Left ventricle myocardium inferior (tissue), 1 donor: ENCODE data around the gene WWP2. TPM values are rescaled to one million over a fixed set of nuclear protein-coding genes. Genes with fewer than 3 reads are reported as not detected.
"Not testable (repeated sequence)": the region's sequence is repeated elsewhere in the genome, so short reads cannot be mapped to it uniquely, and the experiment has no call there.

Experiments used
- DNase-seq: peaks from one replicate; pipeline ENCODE4 v3.0.0-alpha.2; 2020
- H3K27ac ChIP-seq: fragments of 200-600 bp; replicated peaks from 2 replicates; pipeline ENCODE4 v1.8.0; 2021
- H3K27me3 ChIP-seq: fragments of 200-600 bp; 2 replicates; pipeline ENCODE4 v1.8.0; 2021; ENCODE audit warnings: low read depth
- H3K36me3 ChIP-seq: fragments of 200-600 bp; 2 replicates; pipeline ENCODE4 v1.8.0; 2021
- H3K4me1 ChIP-seq: fragments of 200-600 bp; 2 replicates; pipeline ENCODE4 v1.8.0; 2021
- H3K4me3 ChIP-seq: fragments of 200-600 bp; 2 replicates; pipeline ENCODE4 v1.8.0; 2021; ENCODE audit warnings: mild to moderate bottlenecking, moderate library complexity
- H3K9me3 ChIP-seq: fragments of 200-600 bp; replicated peaks from 2 replicates; pipeline ENCODE4 v1.8.0; 2021
- intact Hi-C: fragments of 100-400 bp; cut with micrococcal nuclease; formaldehyde crosslinking; loops from one replicate; pipeline ENCODE4 v1.11.0; 2022
- total RNA-seq: library from RNA; stranded (reverse); fragmentation: NEBNext Ultra II Directional; extraction: Animal tissue kit (Norgen Biotek cat#: 25700); gene quantifications from one replicate; pipeline ENCODE4 v1.2.1, GENCODE V29; 2021
- TF ChIP-seq, protein P1 (sequence below): fragments of 200-600 bp; IDR thresholded peaks from 2 replicates; pipeline ENCODE4 v1.8.0; 2021; ENCODE audit warnings: antibody characterized with exemption, mild to moderate bottlenecking, borderline replicate concordance
- donor health status: DM: no; HTN: yes; CAD: no; lungs with severe emphysema.

Gene WWP2
- total RNA-seq, 1 donor from 2014 or later, result 21.3 TPM

DNA sequence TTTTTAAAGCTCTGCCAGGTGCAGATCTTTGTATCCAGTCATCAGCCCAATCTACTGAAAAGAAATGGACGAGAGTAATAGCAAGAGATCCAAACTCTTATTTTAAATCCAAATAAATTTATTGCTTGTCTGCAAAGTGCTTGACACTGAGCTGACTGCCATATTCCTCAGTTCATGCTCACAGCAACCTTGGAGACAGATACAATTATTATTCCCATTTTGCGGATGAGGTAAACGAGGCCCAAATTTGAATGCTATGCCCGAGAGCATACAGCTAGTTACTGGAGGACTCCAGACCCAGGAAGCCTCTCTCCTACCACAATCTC lies 8.0 kb upstream of the WWP2 start:
- H3K4me3 ChIP-seq, result peak overlapping the region; percentile 93
- no peaks in the 10 kb centered on the region for H3K9me3 ChIP-seq
- TF ChIP-seq, protein P1, sequence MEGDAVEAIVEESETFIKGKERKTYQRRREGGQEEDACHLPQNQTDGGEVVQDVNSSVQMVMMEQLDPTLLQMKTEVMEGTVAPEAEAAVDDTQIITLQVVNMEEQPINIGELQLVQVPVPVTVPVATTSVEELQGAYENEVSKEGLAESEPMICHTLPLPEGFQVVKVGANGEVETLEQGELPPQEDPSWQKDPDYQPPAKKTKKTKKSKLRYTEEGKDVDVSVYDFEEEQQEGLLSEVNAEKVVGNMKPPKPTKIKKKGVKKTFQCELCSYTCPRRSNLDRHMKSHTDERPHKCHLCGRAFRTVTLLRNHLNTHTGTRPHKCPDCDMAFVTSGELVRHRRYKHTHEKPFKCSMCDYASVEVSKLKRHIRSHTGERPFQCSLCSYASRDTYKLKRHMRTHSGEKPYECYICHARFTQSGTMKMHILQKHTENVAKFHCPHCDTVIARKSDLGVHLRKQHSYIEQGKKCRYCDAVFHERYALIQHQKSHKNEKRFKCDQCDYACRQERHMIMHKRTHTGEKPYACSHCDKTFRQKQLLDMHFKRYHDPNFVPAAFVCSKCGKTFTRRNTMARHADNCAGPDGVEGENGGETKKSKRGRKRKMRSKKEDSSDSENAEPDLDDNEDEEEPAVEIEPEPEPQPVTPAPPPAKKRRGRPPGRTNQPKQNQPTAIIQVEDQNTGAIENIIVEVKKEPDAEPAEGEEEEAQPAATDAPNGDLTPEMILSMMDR, result no peak
- DNase-seq, result no peak
- H3K27me3 ChIP-seq, result no peaks in the 10 kb centered on the region
- H3K4me1 ChIP-seq, result peaks cover 23% of the 10 kb centered on the region
- peaks cover 36% of the 10 kb centered on the region for H3K36me3 ChIP-seq
- peak overlapping the region; percentile 79 for H3K27ac ChIP-seq
- intact Hi-C loops, result loop anchor here (5.0 kb wide), 1 partner anchor 42 kb away; no protein-coding TSS in a partner anchor

DNA sequence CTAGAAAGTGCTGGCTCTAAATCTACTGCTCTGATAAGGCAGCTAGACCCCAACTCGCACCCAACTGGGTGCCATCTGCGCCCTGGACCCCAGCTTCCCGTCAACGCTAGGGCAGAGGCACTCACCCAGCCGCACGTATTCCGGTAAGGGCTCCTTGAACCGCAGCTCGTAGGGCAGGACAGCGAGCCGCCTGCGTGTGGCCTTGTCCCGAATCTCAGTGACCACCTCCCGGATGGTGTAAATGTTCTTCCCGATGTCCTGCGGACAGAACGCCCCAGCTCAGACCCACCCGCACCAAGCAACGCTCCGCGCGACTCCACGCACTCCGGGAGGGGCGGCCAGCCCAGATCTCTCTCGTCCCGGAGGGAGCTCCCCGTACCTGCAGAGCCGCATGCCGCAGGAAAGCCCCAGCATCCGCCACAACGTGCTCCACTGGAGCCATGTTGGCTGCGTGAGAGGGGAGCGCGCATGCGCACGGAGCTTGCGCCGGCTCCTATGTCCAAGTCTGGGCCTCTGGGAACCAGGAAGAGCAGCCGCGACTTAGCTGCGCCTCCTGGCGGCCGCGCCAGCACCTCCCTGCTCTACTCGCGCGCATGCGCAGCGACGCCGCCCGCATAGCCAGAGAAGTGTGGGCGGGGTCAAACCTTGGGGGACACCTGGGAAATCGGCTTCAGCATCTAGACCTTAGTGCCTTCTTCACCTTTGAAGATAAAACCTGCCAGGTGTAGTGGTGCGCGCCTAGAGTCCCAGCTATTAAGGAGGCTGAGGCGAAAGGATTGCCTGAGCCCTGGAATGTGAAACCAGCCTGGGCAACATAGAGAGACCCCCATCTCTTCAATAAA lies 7.4 kb upstream of the WWP2 start, which contains the start of gene NOB1:
NOB1 (minus strand) TSS at position 458 of the 842 bp plus-strand sequence; CDS start at position 442, 16 bp downstream.
- peak within 1 kb of the TSS; percentile 93 for H3K4me3 ChIP-seq
- peaks cover 31% of the 10 kb centered on the region for H3K36me3 ChIP-seq
- peaks cover 23% of the 10 kb centered on the region for H3K4me1 ChIP-seq
- H3K9me3 ChIP-seq, result no peaks in the 10 kb centered on the region
- TF ChIP-seq, protein P1, result peak; percentile 98
- peak; percentile 95 for DNase-seq
- H3K27ac ChIP-seq, result peak within 1 kb of the TSS; percentile 79
- no peaks in the 10 kb centered on the region for H3K27me3 ChIP-seq
- intact Hi-C loops, result loop anchor here (5.0 kb wide), 1 partner anchor 42 kb away; no protein-coding TSS in a partner anchor

DNA sequence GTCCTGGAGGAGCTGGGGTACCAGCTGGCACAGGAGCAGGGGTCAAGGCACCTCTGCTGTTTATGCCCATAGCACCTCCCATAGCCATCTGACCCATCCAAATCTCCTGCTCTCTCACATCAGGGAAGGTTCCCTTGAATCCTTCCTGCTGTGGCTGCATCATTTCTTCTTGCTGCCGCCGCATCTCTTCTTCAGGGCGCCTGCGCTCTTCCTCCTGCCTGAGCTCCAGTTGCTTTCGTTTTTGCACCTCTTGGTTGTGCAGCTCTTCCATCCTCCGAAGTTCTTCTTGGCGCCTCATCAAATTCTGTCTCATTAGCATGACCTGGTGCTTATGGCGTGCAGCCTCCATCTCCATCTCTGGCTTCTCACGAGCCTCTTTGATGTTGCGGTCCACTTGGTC lies 5.4 kb upstream of the WWP2 start:
- no peak for DNase-seq
- TF ChIP-seq, protein P1, result no peak
- no peaks in the 10 kb centered on the region for H3K27me3 ChIP-seq
- H3K27ac ChIP-seq, result no peak overlapping the region
- no peak overlapping the region for H3K4me3 ChIP-seq
- peaks cover 26% of the 10 kb centered on the region for H3K4me1 ChIP-seq
- intact Hi-C loops, result no loop called here
- no peaks in the 10 kb centered on the region for H3K9me3 ChIP-seq
- peaks cover 10% of the 10 kb centered on the region for H3K36me3 ChIP-seq

DNA sequence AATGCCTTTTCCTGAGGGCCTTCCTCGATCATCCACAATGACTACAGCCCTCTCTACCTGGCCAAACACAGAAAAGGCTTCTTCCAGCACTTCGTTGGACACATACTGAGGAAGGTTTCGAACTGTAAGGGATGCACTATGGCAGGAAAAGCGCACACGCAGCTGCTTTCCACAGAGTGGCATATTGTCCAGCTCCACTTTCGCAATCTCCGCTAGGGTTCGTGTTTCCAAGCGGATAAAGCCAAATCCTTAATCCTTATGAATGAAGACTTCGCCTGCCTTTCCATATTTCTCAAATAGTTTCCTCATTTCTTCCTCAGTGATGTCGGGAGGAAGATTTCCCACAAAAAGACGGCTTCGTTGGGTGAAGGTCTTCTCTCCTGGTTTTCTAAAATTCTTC lies 4.8 kb upstream of the WWP2 start:
- DNase-seq, H3K27ac ChIP-seq, H3K4me3 ChIP-seq, H3K27me3 ChIP-seq, H3K9me3 ChIP-seq, intact Hi-C loops, H3K36me3 ChIP-seq: not testable (repeated sequence)
- peaks cover 29% of the 10 kb centered on the region for H3K4me1 ChIP-seq

DNA sequence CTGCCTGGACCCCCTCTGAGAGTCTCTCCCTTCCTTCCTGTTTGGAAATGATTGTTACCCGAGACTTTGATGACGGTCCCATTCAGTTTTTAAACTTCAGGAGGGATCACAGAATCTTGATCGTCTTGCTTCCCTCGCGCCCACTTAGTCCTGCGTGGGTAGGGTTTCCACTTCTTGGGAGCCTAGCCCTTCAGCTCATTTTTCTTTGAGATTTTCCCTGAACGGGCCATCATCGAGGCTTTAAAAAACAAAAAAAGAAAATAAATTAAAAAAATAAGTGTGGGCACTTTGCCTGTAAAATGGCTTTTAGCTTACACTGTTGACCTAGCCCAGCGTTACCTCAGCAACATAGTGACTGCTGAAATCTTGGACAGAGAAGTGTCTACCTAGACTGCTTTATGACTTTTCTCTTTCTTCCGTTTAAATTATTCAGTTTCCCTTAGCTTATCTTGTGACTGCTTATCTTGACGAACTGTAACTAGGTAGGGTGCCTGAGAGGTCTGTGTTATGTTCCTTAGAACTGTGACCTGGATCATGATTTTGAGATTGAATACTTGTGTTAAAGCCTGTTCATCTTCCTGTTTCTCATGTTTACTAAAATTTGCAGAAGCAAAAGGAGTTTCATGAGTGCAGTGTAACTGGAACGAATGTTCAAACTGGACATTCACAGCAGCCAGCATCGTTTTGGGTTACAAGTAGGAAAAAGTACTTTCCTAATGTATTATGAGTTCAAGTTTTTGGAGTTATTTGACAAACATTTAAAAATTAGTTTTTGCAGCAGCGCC lies 874 bp downstream of the WWP2 start:
- peak overlapping the region; percentile 86 for H3K4me3 ChIP-seq
- peak overlapping the region; percentile 89 for H3K27ac ChIP-seq
- intact Hi-C loops, result no loop called here
- peaks cover 21% of the 10 kb centered on the region for H3K4me1 ChIP-seq
- H3K27me3 ChIP-seq, result no peaks in the 10 kb centered on the region
- no peaks in the 10 kb centered on the region for H3K9me3 ChIP-seq
- DNase-seq, result no peak
- TF ChIP-seq, protein P1, result no peak
- H3K36me3 ChIP-seq, result no peaks in the 10 kb centered on the region
